ENCODE results near the gene NMNAT2. TPM values are rescaled to one million over a fixed set of nuclear protein-coding genes. Genes with fewer than 3 reads are reported as not detected.

The NMNAT2 gene
- total and polyA plus RNA-seq, 9 donors: 0.24 to 2.5 (median 0.77) TPM; not detected in 1

- Histone ChIP-seq H3K4me3 (no peak overlapping the region), H3K9me3 (no peaks in the 10 kb centered on the region), H3K27me3 (no peaks in the 10 kb centered on the region), H3K36me3 (no peaks in the 10 kb centered on the region), H3K4me1 (ENCODE audit: insufficient read depth) (no peaks in the 10 kb centered on the region), H3K27ac (no peak overlapping the region)
- intact Hi-C loops (cut with DNase I): no loop called here
- TF ChIP-seq EP300 (IDR thresholded peaks at IDR 0.05): peak; percentile 34
- no peak for TF ChIP-seq CTCF (IDR thresholded peaks at IDR 0.05)
- DNase-seq: no peak
- 63 to 72% (median 67%) methylated on average over 3 of the region's 3 CpGs for WGBS, 3 donors
Observed at GRCh38 chr1:183205196-183205781, 212.9 kb downstream of the NMNAT2 start.

GRCh38 chr1:183203094-183203493 lies 215.1 kb downstream of the NMNAT2 start:
- Histone ChIP-seq H3K36me3 (no peaks in the 10 kb centered on the region), H3K27me3 (no peaks in the 10 kb centered on the region), H3K4me1 (ENCODE audit: insufficient read depth) (no peaks in the 10 kb centered on the region), H3K27ac (no peak overlapping the region), H3K9me3 (no peaks in the 10 kb centered on the region), H3K4me3 (no peak overlapping the region)
- DNase-seq: no peak
- TF ChIP-seq POLR2A (IDR thresholded peaks at IDR 0.05) (no peak), CTCF (IDR thresholded peaks at IDR 0.05) (no peak), EP300 (IDR thresholded peaks at IDR 0.05) (no peak)
- WGBS, 3 donors: 64 to 94% (median 94%) methylated on average over 3 of the region's 3 CpGs
- intact Hi-C loops (cut with DNase I): no loop called here

- no peaks in the 10 kb centered on the region for H3K9me3 ChIP-seq
- WGBS, 3 donors: 78 to 85% (median 81%) methylated on average over 9 of the region's 9 CpGs
- no peaks in the 10 kb centered on the region for H3K36me3 ChIP-seq
- no peaks in the 10 kb centered on the region for H3K4me1 ChIP-seq (ENCODE audit: insufficient read depth)
- H3K27ac ChIP-seq: no peak overlapping the region
- no peak for DNase-seq
- TF ChIP-seq CTCF (IDR thresholded peaks at IDR 0.05) (no peak), POLR2A (IDR thresholded peaks at IDR 0.05) (no peak), EP300 (IDR thresholded peaks at IDR 0.05) (no peak)
- no peak overlapping the region for H3K4me3 ChIP-seq
- intact Hi-C loops (cut with DNase I): no loop called here
- no peaks in the 10 kb centered on the region for H3K27me3 ChIP-seq
Observed at GRCh38 chr1:183200451-183200850, 217.7 kb downstream of the NMNAT2 start.

- no peak overlapping the region for H3K27ac ChIP-seq
- H3K36me3 ChIP-seq: no peaks in the 10 kb centered on the region
- no peaks in the 10 kb centered on the region for H3K9me3 ChIP-seq
- H3K4me3 ChIP-seq: no peak overlapping the region
- H3K27me3 ChIP-seq: no peaks in the 10 kb centered on the region
- TF ChIP-seq EP300 (IDR thresholded peaks at IDR 0.05): no peak
- TF ChIP-seq CTCF (IDR thresholded peaks at IDR 0.05): no peak
- TF ChIP-seq POLR2A (IDR thresholded peaks at IDR 0.05): no peak
- intact Hi-C loops (cut with DNase I): no loop called here
- no peak for DNase-seq
- 86 to 95% (median 94%) methylated on average over 3 of the region's 3 CpGs for WGBS, 3 donors
- no peaks in the 10 kb centered on the region for H3K4me1 ChIP-seq (ENCODE audit: insufficient read depth)
Observed at GRCh38 chr1:183199304-183199703, 218.9 kb downstream of the NMNAT2 start.

All from ovary (tissue), 9 donors.